GM21825 (cell line): ENCODE data around the gene ETS1.

Experiments used
- ATAC-seq: cut with Tn5 transposase; IDR thresholded peaks from one replicate; pipeline ENCODE4 v1.9.1; 2021; ENCODE audit warnings: mild to moderate bottlenecking, moderate library complexity; ENCODE audit not compliant: unreplicated experiment

The ETS1 gene

DNA sequence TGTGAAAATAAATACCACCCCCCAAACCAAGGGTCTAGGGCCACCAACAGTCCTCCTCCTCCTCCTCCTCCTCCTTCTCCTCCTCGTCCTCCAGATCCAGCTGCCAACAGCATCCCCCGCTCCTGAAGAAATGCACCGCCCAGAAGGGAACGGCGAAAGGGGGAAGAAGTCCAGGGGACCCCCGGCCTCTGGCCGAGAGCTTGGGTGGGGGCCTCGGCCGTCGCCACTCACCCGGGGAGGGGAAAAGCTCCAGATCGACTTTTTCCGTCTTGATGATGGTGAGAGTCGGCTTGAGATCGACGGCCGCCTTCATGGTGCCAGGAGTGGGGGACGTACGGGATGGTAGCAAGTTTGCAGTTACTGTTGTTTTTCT is 65.7 kb downstream of the ETS1 start:
- no peak for ATAC-seq

DNA sequence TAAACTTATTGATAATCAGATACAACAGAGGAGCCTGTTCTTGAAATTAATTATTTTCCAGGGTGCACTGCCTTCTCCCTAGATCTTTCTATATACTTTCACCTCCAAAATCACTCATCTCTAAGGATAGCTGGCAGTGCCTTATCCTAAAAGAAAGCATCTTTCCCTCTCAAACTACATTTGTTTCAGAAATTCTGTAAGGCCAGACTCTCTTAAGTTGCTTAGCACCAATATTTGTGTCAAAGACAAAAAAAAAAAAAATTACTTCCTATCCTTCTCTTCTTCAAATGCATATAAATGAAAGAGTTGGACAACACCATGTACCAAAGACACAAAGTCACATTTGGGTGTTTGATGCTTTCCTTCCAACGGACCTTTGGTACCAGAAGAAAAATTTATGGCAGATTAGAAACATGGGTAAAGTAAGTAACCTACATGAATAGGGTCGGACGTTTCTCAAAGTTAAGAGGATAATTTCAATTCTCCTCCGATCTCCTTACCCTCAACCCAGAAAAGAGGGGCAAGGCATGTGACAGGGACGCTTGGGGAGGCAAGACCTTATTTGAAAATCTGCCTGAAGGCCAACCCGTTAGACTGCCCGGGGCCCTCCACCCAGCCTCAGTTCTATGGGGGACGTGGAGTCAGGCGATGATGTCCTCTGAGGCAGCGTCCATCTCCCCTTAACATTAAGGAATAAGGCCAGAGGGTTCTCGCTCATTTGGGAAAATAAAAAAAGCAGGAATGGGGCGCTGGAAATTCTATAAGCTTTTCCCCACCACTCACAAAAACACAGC is 66.3 kb downstream of the ETS1 start:
- ATAC-seq: no peak

DNA sequence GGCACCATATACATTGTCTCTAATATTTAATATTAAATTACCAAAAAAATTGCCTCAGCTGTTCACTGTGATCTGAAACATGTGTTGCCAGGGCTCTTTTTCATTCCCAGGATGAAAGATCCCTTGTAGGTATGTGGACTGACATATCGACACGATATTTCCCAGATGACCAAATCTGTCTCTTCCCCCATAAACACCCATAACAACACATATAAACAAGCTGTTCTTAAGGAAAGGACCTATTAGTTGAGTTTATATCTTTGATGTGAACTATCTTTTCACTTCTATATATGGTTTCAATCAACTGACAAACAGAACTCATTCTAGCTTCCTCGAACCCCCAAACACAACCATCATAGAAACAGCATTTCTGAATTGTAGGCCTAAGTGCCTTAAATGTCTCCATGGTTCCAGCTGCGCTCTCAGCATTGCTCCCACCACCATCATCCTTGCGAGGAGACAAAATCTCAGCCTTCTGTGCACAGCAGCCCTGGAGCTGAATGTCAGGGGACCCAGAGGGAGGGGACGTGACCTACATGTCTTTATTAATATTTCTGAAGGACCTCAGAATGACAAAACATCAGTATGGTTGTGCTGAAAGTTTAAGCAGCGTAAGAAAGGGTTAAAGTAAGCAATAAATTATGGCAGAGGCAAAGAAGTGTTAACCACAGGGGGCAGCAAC is 67.0 kb downstream of the ETS1 start:
- no peak for ATAC-seq

DNA sequence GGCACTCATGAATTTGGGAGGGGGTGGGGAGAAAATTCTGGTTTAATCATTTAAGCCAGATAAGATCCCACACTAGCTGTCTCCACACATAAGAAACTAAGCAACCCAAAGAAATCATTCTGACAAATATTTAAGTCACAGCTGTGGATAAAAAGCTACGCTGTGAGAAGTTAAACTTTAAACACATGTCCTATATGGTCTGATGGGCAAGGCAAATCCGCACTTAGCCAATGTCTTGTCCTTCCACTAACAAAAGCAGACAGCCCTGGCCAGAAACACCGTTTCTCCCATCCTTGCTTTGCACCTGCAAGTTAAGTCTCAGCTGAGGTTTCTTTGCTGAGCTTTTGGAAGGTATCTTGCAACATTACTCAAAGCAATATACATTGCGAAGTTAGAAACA is 68.0 kb downstream of the ETS1 start:
- peak; percentile 25 for ATAC-seq

DNA sequence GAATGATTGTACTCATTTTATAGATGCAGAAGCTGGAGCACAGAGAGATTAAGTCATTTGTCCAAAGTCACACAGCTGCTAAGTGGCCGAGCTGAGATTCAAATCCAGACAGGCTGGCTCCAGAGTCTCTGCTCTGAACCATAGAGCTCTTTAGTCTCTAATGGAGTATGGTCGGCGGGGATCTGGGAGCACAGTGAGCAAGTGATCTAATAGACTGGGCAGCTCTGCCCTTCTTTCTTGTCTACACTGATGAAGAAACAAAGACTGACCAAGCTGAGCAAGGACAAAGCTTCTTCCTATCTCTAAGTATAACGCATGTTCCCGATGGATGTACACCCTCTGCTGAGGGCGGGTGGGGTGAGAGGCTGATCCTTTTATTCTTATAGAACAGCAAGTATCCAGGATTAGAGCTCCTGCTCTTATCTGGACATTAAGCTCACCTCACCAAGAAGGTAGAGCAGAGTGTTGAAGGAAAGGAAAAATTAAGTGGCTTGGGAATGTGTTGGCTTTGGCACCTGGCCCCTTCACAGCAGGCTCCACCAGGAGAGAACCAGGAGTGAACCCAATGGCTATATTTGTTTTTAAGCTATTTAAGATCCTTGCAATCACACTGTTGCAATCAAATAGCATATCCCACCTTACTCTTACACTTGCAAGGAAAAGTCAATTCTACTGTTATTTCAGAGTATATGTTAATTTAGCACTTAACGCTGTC is 68.7 kb downstream of the ETS1 start:
- no peak for ATAC-seq

DNA sequence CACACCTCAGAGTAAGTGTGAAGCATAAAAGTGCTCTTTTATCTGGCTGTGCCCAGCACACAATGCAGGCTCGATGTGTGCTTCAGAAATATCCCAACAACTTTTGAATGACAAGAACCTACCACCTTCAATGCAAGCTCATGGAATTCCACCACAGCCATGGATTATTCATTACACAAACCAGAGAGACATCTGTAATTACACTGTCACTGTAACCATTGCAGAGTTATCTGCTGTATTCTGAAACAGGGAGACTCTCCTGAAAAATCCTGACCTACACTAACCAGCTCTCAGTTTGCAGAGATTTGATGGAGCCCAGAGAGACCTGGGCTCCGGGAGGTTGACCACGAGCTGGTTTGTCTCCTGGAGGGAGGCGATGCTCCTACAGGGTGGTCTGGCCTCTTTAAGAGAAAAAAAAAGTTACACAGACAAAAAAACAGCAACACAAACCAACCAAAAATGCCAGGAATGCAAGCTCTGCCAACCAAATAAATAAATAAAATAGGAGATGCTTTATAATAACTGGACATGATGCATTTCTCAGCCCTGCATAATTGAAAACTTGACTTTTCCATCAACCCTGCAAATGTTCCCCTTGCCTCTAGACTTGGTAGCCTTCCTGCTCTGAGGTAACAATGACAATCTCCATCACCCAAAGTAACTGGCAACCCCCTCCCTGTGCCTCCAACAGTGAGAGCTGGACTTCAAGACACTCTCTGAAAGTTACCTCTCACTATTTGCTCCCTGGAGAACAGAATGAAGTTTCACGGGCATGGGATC is 69.7 kb downstream of the ETS1 start:
- no peak for ATAC-seq

DNA sequence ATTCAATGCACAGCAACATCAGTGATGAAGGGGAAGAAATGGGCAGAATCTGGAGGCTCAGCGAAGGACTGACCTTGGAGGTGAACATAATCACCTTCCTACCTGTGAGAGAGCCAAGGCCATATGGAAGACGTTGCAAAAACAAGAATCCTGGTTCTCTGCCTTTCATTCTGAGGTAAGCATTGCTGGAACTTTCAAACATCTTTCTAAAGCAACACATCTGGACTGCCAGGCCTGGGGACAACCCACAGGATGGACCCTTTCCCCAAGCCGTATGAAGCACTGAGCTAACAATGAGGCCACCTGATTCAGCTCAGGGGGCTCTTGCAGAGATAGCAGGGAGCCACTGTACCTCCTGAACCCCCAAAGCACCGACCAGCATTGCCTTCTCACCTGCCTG is 70.5 kb downstream of the ETS1 start:
- no peak for ATAC-seq

DNA sequence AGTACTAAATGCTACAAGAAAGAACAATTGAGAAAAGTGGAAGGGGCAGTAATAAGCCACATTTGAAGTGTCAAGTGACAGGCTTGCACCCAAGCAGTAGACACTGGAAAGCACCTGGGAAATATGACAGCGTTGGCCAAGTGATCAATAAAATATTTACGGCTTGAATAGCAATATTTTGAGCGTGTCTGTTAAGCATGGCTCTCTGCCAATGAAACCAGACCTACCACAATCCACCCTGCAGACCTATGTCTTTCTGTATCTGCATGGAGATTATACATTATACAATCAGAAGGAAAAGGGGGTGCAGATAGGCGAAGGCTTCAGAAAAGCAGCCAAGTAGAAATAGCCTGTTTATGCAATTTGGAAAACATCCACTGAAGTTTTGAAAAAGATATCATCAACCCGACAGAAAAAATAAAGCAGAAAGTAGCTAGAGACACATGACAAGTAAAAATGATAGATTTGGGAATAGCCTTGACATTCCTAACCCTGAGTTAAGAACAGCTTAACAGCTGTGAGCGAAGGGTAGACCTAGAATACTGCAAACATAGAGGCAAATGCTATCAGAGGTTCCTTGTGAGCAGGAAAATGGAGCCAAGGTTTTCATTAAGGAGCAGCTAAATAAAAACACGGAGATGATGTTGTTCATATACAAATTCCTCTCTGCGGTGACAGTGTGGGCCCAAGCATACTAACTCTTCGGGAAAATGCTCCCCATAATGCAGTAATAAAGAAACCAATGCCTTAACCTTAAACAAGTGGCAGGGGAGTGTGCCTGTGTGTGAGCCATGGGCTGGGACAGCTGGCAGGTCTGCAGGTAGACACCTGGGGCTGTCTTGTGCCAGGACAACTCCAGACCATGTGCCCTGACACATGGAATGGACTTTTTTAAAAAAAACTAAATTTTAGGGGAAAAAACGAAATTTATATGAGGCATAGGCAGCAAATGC is 71.3 kb downstream of the ETS1 start:
- ATAC-seq: no peak

DNA sequence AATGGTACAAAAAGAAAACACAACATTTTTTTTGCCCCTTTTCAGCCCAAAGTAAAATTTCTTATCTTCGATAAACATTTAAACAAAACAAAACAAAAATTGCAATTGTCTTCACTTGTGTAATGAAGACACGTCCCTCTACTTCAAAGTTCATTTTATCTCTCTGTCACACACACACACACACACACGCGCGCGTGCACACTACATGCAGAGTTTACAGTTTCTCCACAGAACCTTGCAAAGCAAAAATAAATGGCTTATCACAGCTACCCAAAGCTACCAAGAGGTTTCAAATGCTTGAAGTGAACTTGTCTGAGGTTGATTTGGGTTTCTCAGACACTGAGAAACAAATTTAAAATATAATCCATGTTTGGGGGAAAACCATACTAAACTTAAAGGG is 72.3 kb downstream of the ETS1 start:
- no peak for ATAC-seq

DNA sequence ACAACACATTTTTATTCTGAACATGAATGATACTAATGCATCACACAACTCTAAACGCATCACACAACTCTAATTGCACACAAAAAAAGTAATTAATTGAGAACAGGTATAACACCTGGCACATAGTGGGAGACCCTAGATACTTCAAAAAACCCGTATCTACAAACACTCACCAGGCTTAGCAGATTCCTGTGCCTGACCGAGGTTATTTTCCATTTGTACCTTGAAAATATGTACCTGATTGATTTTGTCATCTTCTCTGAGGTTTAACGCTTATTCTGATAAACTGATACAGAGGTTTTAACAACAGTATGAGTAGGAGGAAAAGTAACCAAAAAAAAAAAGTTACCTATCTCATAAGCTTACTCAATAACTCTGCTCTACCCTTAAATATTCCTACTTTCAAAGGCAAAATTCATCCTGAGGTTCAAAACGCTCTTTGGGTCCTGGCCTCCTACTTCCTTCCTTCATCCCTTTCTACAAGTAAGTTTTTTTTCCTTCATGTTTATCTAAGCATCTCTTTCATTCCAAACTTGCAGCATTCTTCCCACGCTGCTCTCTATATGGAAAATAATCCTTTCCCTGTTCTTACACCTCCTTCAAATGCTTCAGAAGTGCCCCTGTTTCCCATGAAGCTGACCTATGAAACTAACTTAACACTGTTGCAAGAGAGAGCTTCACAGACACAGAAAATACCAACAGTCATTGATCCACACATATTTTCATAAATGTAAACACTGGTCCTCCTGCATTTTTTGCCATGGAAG is 73.3 kb downstream of the ETS1 start:
- ATAC-seq: no peak

DNA sequence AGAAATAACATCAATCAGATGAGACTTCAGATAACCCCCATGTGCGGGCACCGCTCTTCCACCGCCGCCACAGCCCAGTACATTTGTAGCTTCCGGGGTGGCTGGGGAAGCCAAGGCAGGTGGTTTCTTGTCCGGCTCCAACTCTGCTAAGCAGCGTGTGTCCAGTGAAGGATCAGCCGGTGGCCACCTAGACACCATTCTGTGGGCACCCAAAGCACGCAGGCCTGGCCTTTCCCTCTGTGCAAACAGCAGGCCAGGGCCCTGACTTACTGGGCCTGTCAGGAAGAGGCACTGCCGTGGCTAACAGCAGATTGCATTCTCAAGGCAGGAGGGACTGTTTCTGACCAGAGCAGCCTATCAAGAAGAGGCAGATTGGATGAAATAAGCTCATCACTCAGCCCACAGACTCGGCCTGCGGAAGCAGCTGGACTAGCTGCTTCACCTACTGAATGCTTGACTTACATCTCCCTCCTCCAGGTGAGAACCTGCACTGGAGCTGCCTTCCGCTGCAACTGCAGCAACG is 74.8 kb downstream of the ETS1 start:
- ATAC-seq: no peak

DNA sequence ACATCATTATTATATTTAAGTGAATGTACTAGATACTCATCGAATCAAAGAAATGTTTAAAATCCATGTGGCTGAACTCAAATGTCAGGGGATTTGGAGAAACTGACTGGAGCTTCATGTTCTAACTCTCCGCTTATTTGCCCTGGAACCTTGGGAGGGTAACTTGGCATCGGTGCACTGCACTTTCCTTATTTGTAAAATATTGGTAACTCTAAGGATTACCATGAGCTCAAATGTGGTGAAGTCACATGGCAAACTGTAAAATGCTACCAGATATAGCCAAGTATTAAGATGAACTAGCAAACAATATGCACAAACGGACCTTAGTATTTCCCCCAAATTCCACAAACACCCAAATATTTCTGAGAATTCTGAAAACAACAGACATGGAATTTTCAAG is 75.6 kb downstream of the ETS1 start:
- ATAC-seq: no peak

DNA sequence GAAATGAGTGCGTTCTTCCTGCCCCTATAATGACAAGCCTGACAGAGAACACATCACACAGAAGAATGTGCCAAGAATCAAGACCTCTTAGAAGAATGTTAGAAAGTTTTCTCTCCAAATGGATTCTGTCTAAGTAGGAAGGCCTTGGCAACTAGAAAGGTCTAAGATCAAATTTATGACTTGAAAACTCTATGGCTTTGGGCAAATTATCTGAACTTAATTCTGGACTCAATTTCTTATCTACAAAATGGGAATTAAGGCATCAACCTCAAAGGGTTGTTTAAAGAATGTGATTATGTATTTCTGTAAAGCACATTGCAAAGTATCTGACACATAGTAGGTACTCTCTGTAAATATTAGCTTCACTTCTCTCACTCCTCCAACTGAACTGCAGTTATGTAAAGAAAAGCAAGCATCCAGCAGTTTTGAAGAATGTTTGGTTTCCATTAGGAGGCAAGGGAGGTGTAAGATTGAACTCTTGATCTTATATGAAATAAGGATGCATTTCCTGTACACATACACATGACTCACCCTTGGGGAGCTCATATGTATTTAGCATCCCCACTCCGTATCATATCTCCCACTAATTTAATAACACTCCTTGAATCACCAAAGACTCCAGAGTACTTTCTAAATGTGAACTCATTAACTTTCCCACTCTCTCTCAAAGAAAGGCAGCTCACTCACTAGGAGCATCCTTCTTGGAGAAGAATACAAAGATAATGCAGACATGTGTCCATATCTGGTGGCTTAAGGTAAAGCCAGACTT is 77.6 kb downstream of the ETS1 start:
- ATAC-seq: no peak

DNA sequence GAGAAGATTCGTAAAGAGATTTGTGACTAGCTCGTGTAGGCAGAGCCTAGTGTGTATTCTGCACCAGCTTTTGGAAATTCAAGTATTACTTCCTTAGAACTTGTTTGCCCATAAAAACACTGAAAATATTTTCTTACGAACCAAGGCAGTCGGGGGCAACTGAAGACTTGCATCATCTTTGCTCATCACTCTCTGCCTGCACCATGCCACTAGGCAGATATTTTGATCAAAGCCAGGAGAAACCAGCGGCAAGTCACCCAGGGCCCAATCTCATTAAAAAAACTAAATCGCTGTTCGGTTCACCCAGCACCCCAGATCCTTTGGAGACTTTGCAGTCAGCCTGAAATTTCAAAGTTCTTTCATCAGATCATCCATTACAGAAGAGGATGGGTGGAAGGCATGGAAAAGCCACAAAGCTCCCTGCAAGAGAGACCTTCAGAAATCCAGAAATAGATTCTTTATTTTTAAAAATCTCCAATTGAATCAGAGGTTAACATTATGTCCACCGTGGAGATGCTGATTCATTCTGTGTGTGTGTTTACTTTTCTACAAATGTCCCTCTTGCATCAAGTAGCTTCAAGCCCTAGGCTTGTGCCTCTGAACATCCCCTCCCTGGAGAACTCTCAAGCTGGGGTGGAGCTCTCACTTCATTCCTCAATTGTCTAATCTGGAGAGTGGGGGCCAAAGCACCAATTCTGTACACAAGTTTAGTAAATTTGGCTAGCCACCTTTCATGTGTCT is 78.4 kb downstream of the ETS1 start:
- no peak for ATAC-seq

DNA sequence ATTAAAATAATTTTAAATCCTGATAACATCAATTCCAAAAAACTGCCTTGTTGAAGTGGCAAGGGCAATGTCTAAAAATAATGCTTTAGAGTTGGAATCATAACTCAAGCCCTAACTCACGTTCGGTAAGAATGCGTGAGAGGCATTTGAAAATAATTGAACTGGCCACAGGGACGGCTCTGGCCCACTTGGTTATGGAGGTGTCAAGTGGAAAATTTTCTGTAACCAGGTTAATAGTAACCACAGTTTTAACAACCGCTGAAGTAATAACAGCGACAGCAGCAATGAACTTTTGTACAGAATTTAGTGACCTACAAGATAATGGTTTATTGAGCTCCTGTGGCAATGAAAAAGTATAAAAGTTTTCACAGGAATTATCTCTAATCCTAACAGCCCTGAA is 79.4 kb downstream of the ETS1 start:
- ATAC-seq: no peak

DNA sequence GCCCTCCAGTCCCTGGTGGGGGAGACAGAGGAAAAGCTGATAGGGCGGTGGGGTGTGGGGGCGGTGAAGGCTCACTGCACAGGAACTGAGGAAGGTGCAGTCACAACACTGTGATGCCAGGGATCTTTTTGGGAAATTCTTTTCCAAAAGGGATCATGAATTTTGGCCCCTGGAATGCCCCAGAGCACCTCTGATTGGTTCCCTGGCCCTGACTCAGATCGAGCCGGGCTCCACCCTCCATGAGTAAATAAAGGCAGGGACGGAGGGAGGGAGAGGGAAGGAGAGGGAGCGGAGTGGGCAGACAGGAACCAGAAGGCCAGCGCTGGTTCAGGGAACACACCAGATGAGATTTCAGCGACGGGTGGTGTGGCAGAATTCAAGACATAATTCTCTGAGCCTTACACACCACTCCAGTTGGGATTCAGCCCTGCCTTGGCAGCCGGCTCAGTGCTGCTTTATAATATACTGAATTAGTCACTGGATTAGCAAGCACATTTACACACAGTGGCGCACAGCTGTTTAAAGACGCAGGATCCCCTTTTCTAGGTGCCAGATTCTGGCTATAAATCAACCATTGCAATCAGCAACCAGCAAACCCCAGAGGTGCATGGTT is 80.3 kb downstream of the ETS1 start:
- ATAC-seq: no peak

DNA sequence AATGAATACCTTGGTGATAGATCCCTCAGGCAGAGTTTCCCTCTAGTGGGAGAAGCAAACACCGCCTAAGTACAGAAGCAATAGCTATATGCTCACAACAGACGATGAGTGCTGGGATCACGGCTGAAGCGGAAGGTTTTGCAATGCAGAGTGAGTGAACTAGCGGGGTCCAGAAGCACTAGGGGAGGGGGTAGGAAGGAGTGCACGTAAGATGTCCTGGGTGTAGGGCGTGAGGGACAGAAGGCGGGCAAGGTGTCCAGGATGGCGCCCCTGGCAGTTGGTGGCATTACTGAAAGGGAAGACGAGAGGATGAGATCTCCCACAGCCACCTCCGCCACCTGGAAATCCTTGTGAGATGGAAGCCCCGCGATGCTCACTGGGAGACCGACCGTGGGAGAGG is 81.0 kb downstream of the ETS1 start:
- no peak for ATAC-seq
